Peyer's patch (tissue), 4 donors: ENCODE data around the gene FMN1. TPM values are rescaled to one million over a fixed set of nuclear protein-coding genes. Genes with fewer than 3 reads are reported as not detected.

ENCODE experiments used
- DNase-seq, 3 donors: peaks; one replicate each; pipeline ENCODE4 v3.0.0-alpha.2; 2017 to 2019
- H3K27ac ChIP-seq, 4 donors: fragments of 200-600 bp; sonication (generic); one replicate each; pipeline ENCODE4 v1.5.1; 2016 to 2019
- H3K27me3 ChIP-seq, 2 donors: fragments of 200-600 bp; sonication (generic); one replicate each; pipeline ENCODE4 v1.5.1; 2019
- H3K36me3 ChIP-seq, 3 donors: fragments of 200-600 bp; sonication (generic); one replicate each; pipeline ENCODE4 v1.5.1; 2016 to 2019
- H3K4me1 ChIP-seq, 4 donors: fragments of 200-600 bp; sonication (generic); one replicate each; pipeline ENCODE4 v1.5.1; 2016 to 2019
- H3K4me3 ChIP-seq, 4 donors: fragments of 200-600 bp; sonication (generic); 1 replicate in 3 of 4; 2 replicates in 1 of 4; pipeline ENCODE4 v1.5.1; 2016 to 2019; ENCODE audit warnings: mild to moderate bottlenecking in 1 of 4
- H3K9me3 ChIP-seq, 4 donors: fragments of 200-600 bp; sonication (generic); one replicate each; pipeline ENCODE4 v1.5.1; 2016 to 2019; ENCODE audit warnings: mild to moderate bottlenecking in 1 of 4
- POLR2A ChIP-seq, 2 donors: fragments of 450-650 bp; IDR thresholded peaks; one replicate each; pipeline ENCODE4 v1.5.1; 2017; ENCODE audit warnings: antibody characterized with exemption in 2 of 2, mild to moderate bottlenecking in 2 of 2, moderate library complexity in 2 of 2
- total RNA-seq, 4 donors: library from RNA; depleted of rRNA; stranded (reverse); fragments of >200 nt; gene quantifications; one replicate each; pipeline ENCODE4 v1.1.0, GENCODE V29; 2016
- TF ChIP-seq, protein P1 (sequence below), 6 experiments: fragments of 450-650 bp in 4 of 6; fragments of 200-600 bp in 2 of 6; sonication (generic) in 1 of 6; IDR thresholded peaks; one replicate each; pipeline ENCODE4 v1.5.1; 2017 to 2019; ENCODE audit warnings: antibody characterized with exemption in 6 of 6, mild to moderate bottlenecking in 3 of 6, moderate library complexity in 1 of 6

FMN1 gene
- total RNA-seq, 4 donors from 2014 or later, result 15.4 to 57.8 (median 29.1) TPM

DNA sequence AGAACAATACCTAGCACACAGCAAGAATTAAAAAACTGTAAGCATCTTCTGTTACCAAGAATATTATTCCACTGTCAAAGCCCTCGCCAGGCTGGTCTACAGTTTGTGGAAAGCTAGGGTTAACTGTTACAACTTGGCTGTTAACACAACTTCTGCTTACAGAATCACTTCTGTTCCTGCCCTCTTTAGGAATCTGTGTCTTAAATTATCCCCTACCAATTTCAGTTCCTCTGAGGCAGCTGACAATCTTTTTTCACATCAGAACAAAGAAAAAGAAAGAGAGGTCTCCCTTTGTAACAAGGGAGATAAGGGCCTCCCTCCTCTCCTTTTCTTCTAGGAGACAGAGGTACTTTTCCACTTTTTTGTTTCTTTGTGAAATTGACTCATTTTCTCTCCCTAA, 188.9 kb downstream of the FMN1 start:
- Histone ChIP-seq H3K36me3 (no peaks in the 10 kb centered on the region), H3K9me3 (no peaks in the 10 kb centered on the region), H3K27me3 (no peaks in the 10 kb centered on the region), H3K4me3 (no peak overlapping the region), H3K27ac (no peak overlapping the region), H3K4me1 (no peaks in the 10 kb centered on the region)
- no peak for DNase-seq
- TF ChIP-seq POLR2A (IDR thresholded peaks at IDR 0.05), result no peak
- TF ChIP-seq, protein P1, sequence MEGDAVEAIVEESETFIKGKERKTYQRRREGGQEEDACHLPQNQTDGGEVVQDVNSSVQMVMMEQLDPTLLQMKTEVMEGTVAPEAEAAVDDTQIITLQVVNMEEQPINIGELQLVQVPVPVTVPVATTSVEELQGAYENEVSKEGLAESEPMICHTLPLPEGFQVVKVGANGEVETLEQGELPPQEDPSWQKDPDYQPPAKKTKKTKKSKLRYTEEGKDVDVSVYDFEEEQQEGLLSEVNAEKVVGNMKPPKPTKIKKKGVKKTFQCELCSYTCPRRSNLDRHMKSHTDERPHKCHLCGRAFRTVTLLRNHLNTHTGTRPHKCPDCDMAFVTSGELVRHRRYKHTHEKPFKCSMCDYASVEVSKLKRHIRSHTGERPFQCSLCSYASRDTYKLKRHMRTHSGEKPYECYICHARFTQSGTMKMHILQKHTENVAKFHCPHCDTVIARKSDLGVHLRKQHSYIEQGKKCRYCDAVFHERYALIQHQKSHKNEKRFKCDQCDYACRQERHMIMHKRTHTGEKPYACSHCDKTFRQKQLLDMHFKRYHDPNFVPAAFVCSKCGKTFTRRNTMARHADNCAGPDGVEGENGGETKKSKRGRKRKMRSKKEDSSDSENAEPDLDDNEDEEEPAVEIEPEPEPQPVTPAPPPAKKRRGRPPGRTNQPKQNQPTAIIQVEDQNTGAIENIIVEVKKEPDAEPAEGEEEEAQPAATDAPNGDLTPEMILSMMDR (IDR thresholded peaks at IDR 0.05), result no peak

DNA sequence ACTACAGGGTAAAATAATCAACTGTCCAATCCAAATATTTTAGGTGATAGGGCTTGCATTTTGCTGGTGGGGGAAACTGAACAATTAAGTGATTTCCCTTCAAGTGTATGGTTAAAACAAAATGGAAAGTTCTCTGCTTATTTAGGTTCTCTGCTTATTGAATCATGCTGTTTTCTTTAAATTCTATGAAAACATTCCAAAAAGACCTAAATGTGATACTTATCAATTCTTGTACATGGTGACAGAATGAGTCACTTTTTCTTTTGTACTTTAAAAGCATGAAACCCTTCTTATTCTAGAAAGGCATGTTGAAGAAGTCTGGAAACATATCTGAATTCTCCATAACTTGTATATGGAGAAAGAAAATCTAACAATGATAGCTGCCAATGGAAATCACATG, 192.6 kb downstream of the FMN1 start:
- TF ChIP-seq, protein P1 (IDR thresholded peaks at IDR 0.05), result no peak
- no peak for TF ChIP-seq POLR2A (IDR thresholded peaks at IDR 0.05)
- Histone ChIP-seq H3K36me3 (no peaks in the 10 kb centered on the region), H3K4me1 (no peaks in the 10 kb centered on the region), H3K4me3 (no peak overlapping the region), H3K27me3 (no peaks in the 10 kb centered on the region), H3K9me3 (no peaks in the 10 kb centered on the region), H3K27ac (no peak overlapping the region)
- no peak for DNase-seq

DNA sequence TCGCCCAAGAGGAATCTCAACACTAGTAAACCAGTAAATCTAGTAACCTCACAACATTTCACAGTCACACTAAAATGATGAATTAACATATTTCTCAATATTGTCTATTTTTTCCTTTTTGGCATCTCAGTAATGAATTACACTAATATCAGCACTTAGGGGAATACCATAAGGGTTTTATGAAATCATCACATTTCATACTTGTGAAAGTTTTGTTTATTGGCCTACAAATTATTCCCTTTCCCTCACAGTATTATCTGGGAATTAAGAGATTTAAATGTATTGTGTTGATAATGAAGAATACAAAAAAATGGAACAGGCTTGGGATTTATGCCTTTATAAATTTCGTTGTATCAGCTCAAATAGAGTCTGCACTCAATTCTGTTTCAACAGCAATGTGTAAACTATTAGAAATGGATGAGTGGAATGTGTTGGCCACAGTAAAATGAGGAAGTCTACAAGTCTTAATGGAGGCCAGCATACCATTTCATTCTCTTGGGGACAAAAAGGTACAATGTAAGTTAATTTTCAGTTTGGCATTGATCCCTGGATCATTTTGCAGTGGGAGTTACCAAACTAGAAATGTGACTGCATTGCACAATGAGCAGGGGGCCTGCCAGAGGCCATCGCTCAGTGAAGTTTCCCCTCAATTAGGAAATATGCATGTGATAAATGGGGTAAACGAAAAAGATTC, 195.4 kb downstream of the FMN1 start:
- H3K27ac ChIP-seq, result peak overlapping the region in 1 of 4 donors; percentile 5
- no peaks in the 10 kb centered on the region for H3K36me3 ChIP-seq
- no peaks in the 10 kb centered on the region for H3K27me3 ChIP-seq
- H3K4me3 ChIP-seq, result no peak overlapping the region
- H3K9me3 ChIP-seq, result no peaks in the 10 kb centered on the region
- H3K4me1 ChIP-seq, result no peaks in the 10 kb centered on the region
- DNase-seq, result no peak
- TF ChIP-seq, protein P1 (IDR thresholded peaks at IDR 0.05), result no peak
- TF ChIP-seq POLR2A (IDR thresholded peaks at IDR 0.05), result no peak

DNA sequence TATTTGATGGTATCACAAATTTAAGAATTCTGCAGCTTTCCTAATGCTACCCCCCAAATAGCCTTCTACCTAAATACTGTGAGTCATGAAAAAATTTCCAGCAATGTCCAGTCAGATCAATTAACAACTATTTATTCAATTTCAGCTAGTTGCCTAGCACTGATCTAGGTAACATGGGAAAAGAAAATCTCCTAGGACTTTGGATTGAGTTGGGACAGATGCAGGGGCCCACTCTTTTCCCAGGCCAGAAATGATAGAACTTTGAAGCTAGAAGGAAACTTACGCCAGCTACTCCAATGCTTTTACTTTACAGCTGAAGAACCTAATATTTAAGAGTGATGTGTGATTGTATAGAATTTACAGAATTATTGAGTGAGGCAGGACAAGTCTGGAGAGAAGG, 196.3 kb downstream of the FMN1 start:
- no peak for TF ChIP-seq POLR2A (IDR thresholded peaks at IDR 0.05)
- TF ChIP-seq, protein P1 (IDR thresholded peaks at IDR 0.05), result no peak
- no peaks in the 10 kb centered on the region for H3K36me3 ChIP-seq
- H3K27me3 ChIP-seq, result no peaks in the 10 kb centered on the region
- no peak for DNase-seq
- no peak overlapping the region for H3K27ac ChIP-seq
- no peaks in the 10 kb centered on the region for H3K9me3 ChIP-seq
- no peaks in the 10 kb centered on the region for H3K4me1 ChIP-seq
- H3K4me3 ChIP-seq, result no peak overlapping the region

DNA sequence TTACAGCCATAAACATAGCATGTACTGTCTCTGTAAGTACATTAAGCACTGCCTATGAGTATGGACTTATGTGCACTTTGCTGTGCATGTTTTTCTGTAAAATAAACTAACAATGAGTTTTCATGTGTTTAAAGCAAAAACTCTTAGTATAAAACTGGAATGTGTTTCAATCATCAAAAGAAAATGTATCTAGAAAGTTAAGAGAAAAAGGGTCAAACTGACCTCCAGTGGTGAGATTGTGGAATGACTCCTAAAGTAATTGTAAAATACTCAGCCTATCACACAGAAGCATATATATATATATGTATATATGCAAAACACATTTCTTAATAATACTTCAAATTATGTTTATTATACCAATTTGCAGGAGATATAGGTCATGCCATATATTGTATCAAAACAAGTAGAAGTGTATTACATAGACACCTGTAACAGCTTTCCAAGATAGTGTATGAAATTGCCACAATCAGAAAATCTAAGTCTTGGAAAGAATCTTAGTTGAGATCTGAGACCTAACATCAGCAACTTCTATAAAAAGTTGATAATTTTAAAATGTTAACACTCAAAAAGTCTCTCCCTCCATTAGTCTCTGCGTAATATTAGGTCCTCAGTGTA, 199.6 kb downstream of the FMN1 start:
- Histone ChIP-seq H3K36me3 (no peaks in the 10 kb centered on the region), H3K27ac (no peak overlapping the region), H3K9me3 (no peaks in the 10 kb centered on the region), H3K4me1 (no peaks in the 10 kb centered on the region), H3K27me3 (no peaks in the 10 kb centered on the region), H3K4me3 (no peak overlapping the region)
- no peak for DNase-seq
- TF ChIP-seq, protein P1 (IDR thresholded peaks at IDR 0.05), result peak in 5 of 6 experiments; percentile 43 to 60 (median 47)
- TF ChIP-seq POLR2A (IDR thresholded peaks at IDR 0.05), result no peak
